ENCODE data around the gene FSIP2.

FSIP2 gene

DNA sequence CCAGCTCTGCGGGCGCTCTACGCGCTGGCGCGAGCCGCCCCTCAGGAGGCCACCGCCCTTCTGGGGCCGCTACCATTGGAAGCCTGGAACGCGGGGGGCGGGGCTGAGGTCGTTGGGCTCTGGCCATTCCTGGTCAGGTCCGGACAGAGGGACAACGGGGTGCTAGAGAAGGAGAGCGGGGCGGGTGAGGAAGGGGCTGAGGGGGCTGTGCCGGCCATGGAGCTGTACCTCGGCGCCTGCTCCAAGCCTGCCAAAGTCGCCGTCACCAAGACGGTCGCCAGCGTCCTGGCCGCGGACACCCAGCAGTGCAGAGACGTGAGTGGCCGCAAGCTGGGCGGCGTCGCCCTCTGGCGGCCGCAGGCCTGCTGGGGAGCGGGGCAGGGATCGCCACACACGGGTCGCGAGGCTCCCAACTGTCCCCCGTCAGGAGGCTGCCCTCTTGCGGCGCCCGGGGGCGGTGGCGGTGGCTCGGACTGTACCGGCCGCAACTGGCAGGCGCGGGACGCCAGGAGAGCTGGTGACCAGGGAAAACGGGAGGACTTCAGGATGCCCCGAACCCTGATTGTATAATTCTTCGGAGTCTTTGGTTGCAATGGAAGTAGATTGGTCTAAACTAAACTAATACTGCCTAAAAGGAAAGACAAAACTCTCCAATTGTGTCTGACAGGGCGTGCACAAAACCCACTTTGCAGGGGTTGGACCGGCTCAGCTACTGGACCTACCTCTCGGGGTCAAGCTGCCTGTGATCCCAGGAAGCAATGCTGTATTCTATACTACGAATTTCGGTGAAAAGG is at the start of gene FSIP2:
FSIP2 (plus strand) TSS at position 126 of the 794 bp plus-strand sequence; CDS start at position 217, 91 bp downstream.
- no peak within 1 kb of the TSS for H2AFZ ChIP-seq (ENCODE audit: low read length)

DNA sequence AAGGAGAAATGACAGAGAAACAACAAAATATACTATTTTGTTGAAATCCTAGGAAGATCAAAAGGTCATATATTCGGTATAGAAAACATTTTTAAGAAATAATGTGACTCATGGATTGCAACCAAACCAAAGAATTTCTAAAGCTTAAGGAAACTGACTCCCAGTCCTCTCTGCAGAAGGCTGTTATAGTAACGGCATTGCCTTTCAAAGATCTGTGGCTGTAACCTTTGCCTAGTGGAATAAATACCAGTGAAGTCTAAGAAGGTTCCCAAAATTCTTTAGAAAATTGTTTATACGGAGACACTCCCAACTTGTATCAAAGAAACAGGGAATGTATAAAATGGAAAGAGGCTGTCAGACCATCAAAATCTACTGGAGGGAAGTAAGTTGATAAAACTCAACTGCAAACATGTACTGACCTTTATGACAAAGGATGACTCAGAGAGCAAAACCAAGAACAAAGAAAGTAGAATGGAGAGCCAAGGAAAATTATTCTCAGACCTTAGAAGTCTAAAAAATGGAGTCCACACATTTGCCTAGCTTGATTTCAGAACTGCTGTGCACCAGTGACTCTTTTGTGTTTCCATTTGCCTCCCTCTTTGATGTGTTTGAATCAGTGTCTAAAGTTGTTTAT is 48.6 kb upstream of the FSIP2 start:
- H3F3A ChIP-seq (ENCODE audit: insufficient read depth, low read length), result no peaks in the 10 kb centered on the region
- TF ChIP-seq CTCF (IDR thresholded peaks at IDR 0.05; ENCODE audit: low read length), result no peak
- no peak for TF ChIP-seq EZH2 (IDR thresholded peaks at IDR 0.05; ENCODE audit: borderline replicate concordance, low read length)
- H3K27me3 ChIP-seq (ENCODE audit: insufficient read depth, low read length), result no peaks in the 10 kb centered on the region
- no peak overlapping the region for H3K4me2 ChIP-seq (ENCODE audit: low read length)
- no peak overlapping the region for H3K4me3 ChIP-seq (ENCODE audit: low read depth, low read length, poor library complexity, severe bottlenecking)
- H3K9me3 ChIP-seq (ENCODE audit: low read length), result no peaks in the 10 kb centered on the region
- H2AFZ ChIP-seq (ENCODE audit: low read length), result no peak overlapping the region
- no peaks in the 10 kb centered on the region for H4K20me1 ChIP-seq (ENCODE audit: insufficient read depth, low read length)
- no peaks in the 10 kb centered on the region for H3K79me2 ChIP-seq (ENCODE audit: insufficient read depth, low read length)
- no peaks in the 10 kb centered on the region for H3K9me2 ChIP-seq (ENCODE audit: low read depth, low read length)
- no peak overlapping the region for H3K27ac ChIP-seq (ENCODE audit: low read depth, low read length, poor library complexity, severe bottlenecking)
- no peaks in the 10 kb centered on the region for H3K36me3 ChIP-seq (ENCODE audit: insufficient read depth, low read length)
- no peak overlapping the region for H3K9ac ChIP-seq (ENCODE audit: low read length)
- H3K4me1 ChIP-seq (ENCODE audit: insufficient read depth, low read length, severe bottlenecking), result no peaks in the 10 kb centered on the region

More for the DNA sequence above, at the start of gene FSIP2:
- Histone ChIP-seq H3K9me2 (ENCODE audit: low read depth, low read length) (no peaks in the 10 kb centered on the region), H3K4me3 (ENCODE audit: low read depth, low read length, poor library complexity, severe bottlenecking) (no peak within 1 kb of the TSS), H3K79me2 (ENCODE audit: insufficient read depth, low read length) (no peaks in the 10 kb centered on the region), H3K27ac (ENCODE audit: low read depth, low read length, poor library complexity, severe bottlenecking) (no peak within 1 kb of the TSS), H3K4me1 (ENCODE audit: insufficient read depth, low read length, severe bottlenecking) (peaks cover 10% of the 10 kb centered on the region), H3F3A (ENCODE audit: insufficient read depth, low read length) (no peaks in the 10 kb centered on the region), H3K4me2 (ENCODE audit: low read length) (no peak within 1 kb of the TSS), H3K27me3 (ENCODE audit: insufficient read depth, low read length) (no peaks in the 10 kb centered on the region), H3K9ac (ENCODE audit: low read length) (no peak within 1 kb of the TSS), H3K36me3 (ENCODE audit: insufficient read depth, low read length) (no peaks in the 10 kb centered on the region), H4K20me1 (ENCODE audit: insufficient read depth, low read length) (no peaks in the 10 kb centered on the region), H3K9me3 (ENCODE audit: low read length) (no peaks in the 10 kb centered on the region)
- no peak for TF ChIP-seq CTCF (IDR thresholded peaks at IDR 0.05; ENCODE audit: low read length)
- no peak for TF ChIP-seq EZH2 (IDR thresholded peaks at IDR 0.05; ENCODE audit: borderline replicate concordance, low read length)

- no peaks in the 10 kb centered on the region for H3K36me3 ChIP-seq (ENCODE audit: insufficient read depth, low read length)
- H3K79me2 ChIP-seq (ENCODE audit: insufficient read depth, low read length), result no peaks in the 10 kb centered on the region
- H3K9ac ChIP-seq (ENCODE audit: low read length), result no peak overlapping the region
- H3K27me3 ChIP-seq (ENCODE audit: insufficient read depth, low read length), result no peaks in the 10 kb centered on the region
- no peak overlapping the region for H3K4me2 ChIP-seq (ENCODE audit: low read length)
- TF ChIP-seq CTCF (IDR thresholded peaks at IDR 0.05; ENCODE audit: low read length), result no peak
- no peak for TF ChIP-seq EZH2 (IDR thresholded peaks at IDR 0.05; ENCODE audit: borderline replicate concordance, low read length)
- H3K4me3 ChIP-seq (ENCODE audit: low read depth, low read length, poor library complexity, severe bottlenecking), result no peak overlapping the region
- no peaks in the 10 kb centered on the region for H3F3A ChIP-seq (ENCODE audit: insufficient read depth, low read length)
- no peak overlapping the region for H3K27ac ChIP-seq (ENCODE audit: low read depth, low read length, poor library complexity, severe bottlenecking)
- H3K4me1 ChIP-seq (ENCODE audit: insufficient read depth, low read length, severe bottlenecking), result no peaks in the 10 kb centered on the region
- H2AFZ ChIP-seq (ENCODE audit: low read length), result no peak overlapping the region
- no peaks in the 10 kb centered on the region for H3K9me2 ChIP-seq (ENCODE audit: low read depth, low read length)
- no peaks in the 10 kb centered on the region for H3K9me3 ChIP-seq (ENCODE audit: low read length)
- H4K20me1 ChIP-seq (ENCODE audit: insufficient read depth, low read length), result no peaks in the 10 kb centered on the region
Observed at GRCh38 chr2:185695711-185696235, 42.8 kb upstream of the FSIP2 start.

All from OCI-LY1 (cell line).